Prostate gland (tissue), 2 donors: ENCODE data around the gene WASF1. TPM values are rescaled to one million over a fixed set of nuclear protein-coding genes. Genes with fewer than 3 reads are reported as not detected.
"Not testable (repeated sequence)": the region's sequence is repeated elsewhere in the genome, so short reads cannot be mapped to it uniquely, and the experiment has no call there.

Experiments used
- DNase-seq: peaks from one replicate; pipeline ENCODE4 v3.0.0-alpha.2; 2019; ENCODE audit warnings: low spot score
- H3K27ac ChIP-seq, 2 donors: fragments of 200-600 bp; sonication (generic); 2 replicates each; pipeline ENCODE4 v1.5.1; 2017 to 2019
- H3K27me3 ChIP-seq: fragments of 200-600 bp; sonication (generic); replicated peaks from 2 replicates; pipeline ENCODE4 v1.5.1; 2019; ENCODE audit not compliant: insufficient read depth
- H3K36me3 ChIP-seq, 2 donors: fragments of 200-600 bp; sonication (generic); 1 replicate in 1 of 2; 2 replicates in 1 of 2; pipeline versions ENCODE4 v1.5.1 to v1.8.1; 2017 to 2019
- H3K4me1 ChIP-seq: fragments of 200-600 bp; sonication (generic); replicated peaks from 2 replicates; pipeline ENCODE4 v1.5.1; 2019
- H3K4me3 ChIP-seq, 2 donors: fragments of 200-600 bp; sonication (generic); 2 replicates each; pipeline ENCODE4 v1.5.1; 2017 to 2019
- H3K9me3 ChIP-seq: fragments of 200-600 bp; sonication (generic); 2 replicates; pipeline ENCODE4 v1.5.1; 2017
- POLR2A ChIP-seq: fragments of 450-650 bp; IDR thresholded peaks from one replicate; pipeline ENCODE4 v1.6.1; 2016; ENCODE audit warnings: antibody characterized with exemption, mild to moderate bottlenecking
- POLR2AphosphoS5 ChIP-seq: sonication (generic); formaldehyde crosslinking; IDR thresholded peaks from one replicate; pipeline ENCODE4 v1.6.1; 2017; ENCODE audit warnings: antibody characterized with exemption
- WGBS: methylation state at CpG from one replicate; pipeline ENCODE4 v1.1.5; 2018; 5-methylcytosine and 5-hydroxymethylcytosine counted together
- intact Hi-C: fragments of 100-400 bp; cut with DNase I; formaldehyde crosslinking; loops from one replicate; pipeline ENCODE4 v1.14.2; 2022
- total RNA-seq, 2 donors: library from RNA; depleted of rRNA; stranded (reverse); fragments of >200 nt; gene quantifications; one replicate each; pipeline ENCODE4 v1.1.0, GENCODE V29; 2016
- TF ChIP-seq, protein P1 (sequence below), 4 experiments: fragments of 200-600 bp in 2 of 4; fragments of 450-650 bp in 2 of 4; sonication (generic) in 2 of 4; IDR thresholded peaks; 1 replicate in 3 of 4; 2 replicates in 1 of 4; pipeline ENCODE4 v1.5.1; 2016 to 2019; ENCODE audit warnings: antibody characterized with exemption in 4 of 4, mild to moderate bottlenecking in 2 of 4, moderate library complexity in 2 of 4

The WASF1 gene
- total RNA-seq, 2 donors from 2014 or later: 8.0 to 56.8 TPM

DNA sequence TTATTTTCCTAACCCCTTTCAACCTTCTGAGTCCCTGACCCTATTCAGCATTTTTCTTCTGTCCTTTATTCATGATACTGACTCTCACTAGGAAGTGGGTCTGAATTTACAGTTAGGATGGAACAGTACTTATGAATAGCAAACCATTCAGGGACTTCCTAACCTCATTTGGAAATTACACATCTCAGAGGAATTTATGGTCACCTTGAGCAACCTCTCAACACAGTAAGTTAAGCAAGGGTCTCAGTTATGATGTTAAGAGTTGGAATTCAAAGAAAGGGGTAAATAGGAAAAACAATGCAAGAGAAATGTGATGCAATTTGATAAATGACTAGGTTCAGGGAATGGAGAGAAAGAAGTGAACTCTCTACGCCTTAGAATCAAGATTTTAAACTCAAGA, 104.1 kb downstream of the WASF1 start:
- DNase-seq: no peak
- intact Hi-C loops: no loop called here
- 87% methylated on average over 1 of the region's 1 CpG for WGBS
- no peak overlapping the region for H3K27ac ChIP-seq
- no peaks in the 10 kb centered on the region for H3K36me3 ChIP-seq
- no peaks in the 10 kb centered on the region for H3K27me3 ChIP-seq
- H3K4me1 ChIP-seq: no peaks in the 10 kb centered on the region
- no peak overlapping the region for H3K4me3 ChIP-seq
- no peaks in the 10 kb centered on the region for H3K9me3 ChIP-seq
- TF ChIP-seq, protein P1, sequence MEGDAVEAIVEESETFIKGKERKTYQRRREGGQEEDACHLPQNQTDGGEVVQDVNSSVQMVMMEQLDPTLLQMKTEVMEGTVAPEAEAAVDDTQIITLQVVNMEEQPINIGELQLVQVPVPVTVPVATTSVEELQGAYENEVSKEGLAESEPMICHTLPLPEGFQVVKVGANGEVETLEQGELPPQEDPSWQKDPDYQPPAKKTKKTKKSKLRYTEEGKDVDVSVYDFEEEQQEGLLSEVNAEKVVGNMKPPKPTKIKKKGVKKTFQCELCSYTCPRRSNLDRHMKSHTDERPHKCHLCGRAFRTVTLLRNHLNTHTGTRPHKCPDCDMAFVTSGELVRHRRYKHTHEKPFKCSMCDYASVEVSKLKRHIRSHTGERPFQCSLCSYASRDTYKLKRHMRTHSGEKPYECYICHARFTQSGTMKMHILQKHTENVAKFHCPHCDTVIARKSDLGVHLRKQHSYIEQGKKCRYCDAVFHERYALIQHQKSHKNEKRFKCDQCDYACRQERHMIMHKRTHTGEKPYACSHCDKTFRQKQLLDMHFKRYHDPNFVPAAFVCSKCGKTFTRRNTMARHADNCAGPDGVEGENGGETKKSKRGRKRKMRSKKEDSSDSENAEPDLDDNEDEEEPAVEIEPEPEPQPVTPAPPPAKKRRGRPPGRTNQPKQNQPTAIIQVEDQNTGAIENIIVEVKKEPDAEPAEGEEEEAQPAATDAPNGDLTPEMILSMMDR (IDR thresholded peaks at IDR 0.05): no peak
- TF ChIP-seq POLR2A: no peak
- no peak for TF ChIP-seq POLR2AphosphoS5

DNA sequence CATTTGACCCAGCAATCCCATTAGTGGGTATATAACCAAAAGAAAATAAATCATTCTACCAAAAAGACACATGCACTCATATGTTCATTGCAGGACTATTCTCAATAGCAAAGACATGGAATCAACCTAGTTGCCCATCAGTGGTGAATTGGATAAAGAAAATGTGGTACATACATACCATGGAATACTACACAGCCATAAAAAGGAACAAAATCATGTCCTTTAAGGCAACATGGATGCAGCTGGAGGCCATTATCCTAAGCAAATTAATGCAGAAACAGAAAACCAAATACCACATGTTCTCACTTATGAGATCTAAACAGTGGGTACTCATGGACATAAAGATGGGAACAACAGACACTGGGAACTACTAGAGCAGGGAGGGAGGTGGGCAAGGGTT, 106.0 kb downstream of the WASF1 start:
- H3K9me3 ChIP-seq, H3K36me3 ChIP-seq, H3K27me3 ChIP-seq, H3K4me3 ChIP-seq, H3K4me1 ChIP-seq, intact Hi-C loops, DNase-seq, H3K27ac ChIP-seq: not testable (repeated sequence)

DNA sequence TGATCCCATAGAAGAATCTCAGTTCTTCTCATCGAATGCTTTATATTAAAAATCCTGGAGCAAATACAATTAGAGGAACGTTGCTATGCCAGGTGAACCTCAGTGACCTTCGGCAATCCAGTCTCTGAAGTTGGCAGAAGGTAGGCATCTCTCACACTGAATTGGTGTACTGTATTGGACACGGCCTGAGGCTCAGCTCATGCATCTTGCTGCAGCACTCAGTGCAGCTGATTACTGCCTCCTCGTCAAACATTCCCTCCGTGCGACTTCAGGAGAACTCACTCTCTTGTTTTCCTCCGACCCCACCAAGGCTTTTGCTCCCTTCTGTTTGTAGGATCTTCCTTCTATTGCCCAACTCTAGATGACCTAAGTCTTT, 110.9 kb downstream of the WASF1 start:
- Histone ChIP-seq H3K9me3 (no peaks in the 10 kb centered on the region), H3K4me3 (no peak overlapping the region), H3K27ac (no peak overlapping the region), H3K27me3 (no peaks in the 10 kb centered on the region), H3K4me1 (no peaks in the 10 kb centered on the region), H3K36me3 (no peaks in the 10 kb centered on the region)
- DNase-seq: no peak
- WGBS: 83% methylated on average over 8 of the region's 8 CpGs
- TF ChIP-seq POLR2A (no peak), POLR2AphosphoS5 (no peak)
- TF ChIP-seq, protein P1 (IDR thresholded peaks at IDR 0.05): no peak
- intact Hi-C loops: no loop called here

DNA sequence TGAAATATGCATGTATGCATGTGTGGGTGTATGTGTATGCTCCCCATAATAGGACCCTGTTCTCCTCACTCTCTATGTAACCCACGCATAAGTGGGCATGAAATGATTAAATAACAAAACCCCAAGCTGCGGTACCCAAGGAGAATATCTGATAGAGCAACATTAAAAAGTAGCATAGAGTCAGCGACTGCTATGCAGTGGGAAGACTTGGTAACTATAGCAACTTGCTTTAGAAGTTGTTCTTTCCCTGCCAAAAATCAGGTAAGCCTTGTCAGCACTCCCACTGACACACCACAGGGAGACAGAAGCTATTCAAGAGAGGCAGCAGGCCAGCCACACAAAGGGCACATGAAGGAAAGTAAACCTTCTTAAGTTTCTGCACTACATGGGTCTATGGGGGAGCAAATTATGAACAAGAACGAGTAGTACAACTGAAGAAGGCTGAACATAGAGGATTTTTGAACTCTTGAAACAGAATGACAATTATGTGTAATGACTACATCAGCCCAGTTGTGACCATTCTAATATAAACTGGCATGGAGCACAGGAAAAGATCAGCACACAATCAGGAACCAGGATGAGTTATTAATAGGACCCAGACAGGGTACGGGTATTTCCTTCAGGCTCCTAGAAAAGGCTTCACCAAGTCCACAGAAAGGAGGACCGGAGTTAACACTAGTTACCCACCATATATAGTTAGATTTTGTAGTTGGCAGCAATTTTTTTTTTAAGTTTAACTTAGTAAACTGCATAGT, 111.5 kb downstream of the WASF1 start:
- H3K27me3 ChIP-seq: no peaks in the 10 kb centered on the region
- intact Hi-C loops: no loop called here
- DNase-seq: no peak
- no peaks in the 10 kb centered on the region for H3K36me3 ChIP-seq
- H3K4me1 ChIP-seq: no peaks in the 10 kb centered on the region
- no peak overlapping the region for H3K27ac ChIP-seq
- H3K4me3 ChIP-seq: no peak overlapping the region
- H3K9me3 ChIP-seq: no peaks in the 10 kb centered on the region
- WGBS: 53% methylated on average over 6 of the region's 6 CpGs
- TF ChIP-seq POLR2A (no peak), POLR2AphosphoS5 (no peak)
- TF ChIP-seq, protein P1 (IDR thresholded peaks at IDR 0.05): no peak

DNA sequence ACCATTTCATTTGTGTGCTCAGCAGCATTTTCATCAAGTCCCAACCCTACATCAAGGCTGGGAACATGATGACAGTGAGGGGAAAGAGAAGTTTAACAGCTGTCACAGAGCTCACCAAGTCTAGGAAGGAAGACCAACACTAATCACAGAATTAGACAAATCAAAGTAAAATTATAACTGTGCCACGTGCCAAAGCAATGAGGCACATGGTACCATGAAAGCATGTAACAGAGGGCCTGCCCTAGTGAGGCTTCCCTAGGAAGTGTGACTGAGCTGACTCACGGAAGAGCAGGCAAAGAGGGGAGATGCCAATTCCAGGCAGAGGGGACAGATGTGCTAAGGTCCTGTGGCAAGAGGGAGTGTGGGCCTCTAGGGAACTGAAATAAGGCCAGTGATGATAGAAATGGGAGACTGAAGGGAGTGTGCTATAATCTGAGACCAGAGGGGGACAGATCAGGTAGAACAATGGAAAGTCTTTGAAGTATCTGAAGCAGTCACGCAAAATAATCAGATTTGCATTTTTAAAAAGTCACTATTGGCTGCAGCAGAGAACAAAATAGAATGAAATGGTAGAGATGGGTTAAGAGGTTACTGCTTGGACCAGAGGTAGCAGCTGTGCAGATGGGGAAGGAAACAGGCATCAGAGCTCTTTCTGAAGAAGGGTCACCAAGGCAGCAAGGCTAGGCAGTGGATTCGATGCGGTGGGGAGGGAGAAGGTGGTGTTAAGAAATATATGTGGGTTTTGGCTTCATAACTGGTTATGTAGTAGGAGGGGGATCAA, 114.5 kb downstream of the WASF1 start:
- H3K27ac ChIP-seq: no peak overlapping the region
- no peaks in the 10 kb centered on the region for H3K36me3 ChIP-seq
- intact Hi-C loops: no loop called here
- DNase-seq: no peak
- H3K9me3 ChIP-seq: no peaks in the 10 kb centered on the region
- no peaks in the 10 kb centered on the region for H3K27me3 ChIP-seq
- TF ChIP-seq POLR2AphosphoS5 (no peak), POLR2A (no peak)
- TF ChIP-seq, protein P1 (IDR thresholded peaks at IDR 0.05): no peak
- 89% methylated on average over 5 of the region's 5 CpGs for WGBS
- H3K4me3 ChIP-seq: no peak overlapping the region
- H3K4me1 ChIP-seq: no peaks in the 10 kb centered on the region
